ENCODE measurements around the gene LHX5. TPM values are rescaled to one million over a fixed set of nuclear protein-coding genes. Genes with fewer than 3 reads are reported as not detected.

LHX5 gene
- total RNA-seq, result not detected
- long read RNA-seq, donor 1, result 0 reads
- long read RNA-seq, donor 2, result 0 reads

DNA sequence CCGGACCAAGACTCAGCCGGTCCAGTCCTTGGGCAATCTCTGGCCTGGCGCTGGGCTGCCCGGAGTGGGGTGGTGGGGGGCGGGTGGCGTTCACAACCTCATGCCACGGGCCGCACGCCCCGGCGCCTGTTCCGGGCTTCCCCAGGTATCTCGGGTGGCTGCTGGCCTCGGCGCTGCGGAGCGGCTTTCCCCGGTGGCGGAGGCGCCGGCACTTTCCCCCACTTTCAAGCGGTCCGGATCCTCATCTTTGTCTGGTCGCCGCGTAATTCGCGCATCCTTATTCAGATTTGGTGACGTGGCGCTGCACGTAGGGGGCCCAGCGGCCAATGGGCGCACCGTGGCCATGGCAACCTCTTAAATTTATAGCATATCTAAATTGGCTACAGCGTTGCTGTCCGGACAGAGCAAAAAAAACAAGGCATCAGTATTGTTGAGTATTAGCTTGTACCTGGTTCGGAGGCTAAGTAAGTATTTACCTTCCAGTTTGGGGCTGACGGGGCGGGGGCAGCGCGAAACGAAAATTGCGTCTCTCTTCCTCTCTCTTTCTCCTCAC lies at the start of gene LHX5:
Gene LHX5 (minus strand): TSS at position 253 of the 553 bp plus-strand sequence. CDS start 373 bp downstream, outside the sequence.
- TF ChIP-seq, protein P1, sequence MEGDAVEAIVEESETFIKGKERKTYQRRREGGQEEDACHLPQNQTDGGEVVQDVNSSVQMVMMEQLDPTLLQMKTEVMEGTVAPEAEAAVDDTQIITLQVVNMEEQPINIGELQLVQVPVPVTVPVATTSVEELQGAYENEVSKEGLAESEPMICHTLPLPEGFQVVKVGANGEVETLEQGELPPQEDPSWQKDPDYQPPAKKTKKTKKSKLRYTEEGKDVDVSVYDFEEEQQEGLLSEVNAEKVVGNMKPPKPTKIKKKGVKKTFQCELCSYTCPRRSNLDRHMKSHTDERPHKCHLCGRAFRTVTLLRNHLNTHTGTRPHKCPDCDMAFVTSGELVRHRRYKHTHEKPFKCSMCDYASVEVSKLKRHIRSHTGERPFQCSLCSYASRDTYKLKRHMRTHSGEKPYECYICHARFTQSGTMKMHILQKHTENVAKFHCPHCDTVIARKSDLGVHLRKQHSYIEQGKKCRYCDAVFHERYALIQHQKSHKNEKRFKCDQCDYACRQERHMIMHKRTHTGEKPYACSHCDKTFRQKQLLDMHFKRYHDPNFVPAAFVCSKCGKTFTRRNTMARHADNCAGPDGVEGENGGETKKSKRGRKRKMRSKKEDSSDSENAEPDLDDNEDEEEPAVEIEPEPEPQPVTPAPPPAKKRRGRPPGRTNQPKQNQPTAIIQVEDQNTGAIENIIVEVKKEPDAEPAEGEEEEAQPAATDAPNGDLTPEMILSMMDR (IDR thresholded peaks at IDR 0.05), result no peak
- no peaks in the 10 kb centered on the region for H3K9me3 ChIP-seq
- no peak within 1 kb of the TSS for H3K4me3 ChIP-seq
- no peaks in the 10 kb centered on the region for H3K36me3 ChIP-seq (ENCODE audit: low read depth)
- peaks cover 2% of the 10 kb centered on the region for H3K4me1 ChIP-seq (ENCODE audit: low read depth)
- DNase-seq (no peak), ATAC-seq (no peak)
- intact Hi-C loops (cut with DNase I, micrococcal nuclease), result no loop called here

DNA sequence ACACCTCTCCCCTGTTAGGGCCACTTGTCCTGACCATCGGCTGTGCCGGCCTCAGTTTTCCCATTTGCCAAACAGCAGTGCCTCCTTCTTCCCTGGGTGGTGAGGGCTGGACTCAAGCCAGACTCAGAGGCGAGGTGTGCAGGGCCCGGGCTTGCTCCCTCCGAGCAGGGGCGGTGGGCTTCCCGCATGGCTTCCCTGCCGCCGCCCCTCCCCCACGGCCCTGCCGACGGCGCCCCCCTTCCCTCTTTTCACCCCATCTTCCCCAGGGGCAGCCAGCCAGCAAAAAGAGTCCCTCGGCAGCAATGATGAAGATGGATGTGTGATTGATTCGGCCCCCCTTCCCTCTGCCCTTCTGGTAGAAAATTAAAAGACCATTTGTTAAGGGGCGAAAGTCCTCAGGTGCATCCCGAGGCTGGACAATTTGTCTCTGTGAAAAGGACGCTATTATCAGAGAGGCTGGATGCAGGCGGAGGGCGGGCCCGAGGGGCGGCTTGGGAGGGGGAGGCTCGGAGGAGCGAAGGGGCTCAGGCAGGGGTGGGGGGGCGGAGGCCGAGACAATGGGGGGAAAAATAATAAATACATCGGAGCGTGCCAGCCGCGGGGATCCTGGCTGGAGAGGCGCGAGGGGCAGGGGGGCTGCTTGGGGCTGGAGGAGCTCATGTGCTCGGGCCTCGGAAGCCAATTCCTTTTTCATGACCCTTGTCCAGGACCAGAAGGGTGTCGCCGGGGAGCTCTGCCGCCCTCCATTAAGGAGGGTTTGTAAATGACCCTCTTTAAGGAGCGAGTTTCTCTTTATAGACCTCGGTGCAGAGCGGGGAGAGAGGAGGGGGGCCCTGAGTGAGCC lies 48.0 kb upstream of the LHX5 start:
- Histone ChIP-seq H3K9me3 (no peaks in the 10 kb centered on the region), H3K36me3 (ENCODE audit: low read depth) (no peaks in the 10 kb centered on the region), H3K4me3 (no peak overlapping the region), H3K4me1 (ENCODE audit: low read depth) (no peaks in the 10 kb centered on the region)
- ATAC-seq, result no peak
- no peak for DNase-seq
- intact Hi-C loops (cut with DNase I, micrococcal nuclease), result no loop called here
- TF ChIP-seq, protein P1 (IDR thresholded peaks at IDR 0.05), result no peak

DNA sequence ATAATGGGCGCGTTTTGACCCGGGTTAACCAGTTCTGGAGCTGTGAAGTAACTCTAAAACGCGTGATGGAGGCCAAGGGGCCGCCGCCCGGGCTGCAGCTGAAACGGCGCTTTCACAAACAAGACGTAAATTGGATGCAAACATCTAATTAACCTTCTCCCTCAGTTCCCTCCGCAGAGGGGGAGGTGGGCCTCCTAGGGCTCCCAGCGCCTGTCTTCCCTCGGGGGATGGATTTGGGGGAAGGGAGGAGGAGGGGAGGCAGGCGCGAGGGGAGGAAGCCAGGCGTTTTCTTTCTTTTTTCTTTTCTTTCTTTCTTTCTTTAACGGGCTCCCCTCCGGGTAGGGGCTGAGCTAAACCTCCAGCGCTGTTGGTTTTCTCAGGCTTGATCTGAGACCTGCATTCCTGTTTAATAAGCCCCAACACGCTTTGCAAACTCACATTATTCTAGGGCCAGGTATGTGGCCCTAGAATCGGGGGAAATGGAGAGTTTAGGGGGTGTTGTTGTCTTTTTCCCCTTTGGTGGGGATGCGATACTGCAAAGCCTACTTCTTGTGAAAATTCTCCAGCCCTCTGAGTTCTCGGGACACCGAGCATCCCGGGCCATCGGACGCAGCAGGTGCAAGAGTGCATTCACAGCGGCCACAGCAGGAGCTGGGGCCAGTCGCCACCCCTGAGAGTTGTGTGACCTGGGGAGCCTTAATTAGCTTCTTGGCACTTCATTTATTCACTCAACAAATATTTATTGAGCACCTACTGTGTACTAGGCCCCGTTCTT lies 43.6 kb upstream of the LHX5 start:
- TF ChIP-seq, protein P1 (IDR thresholded peaks at IDR 0.05), result no peak
- Histone ChIP-seq H3K4me3 (no peak overlapping the region), H3K36me3 (ENCODE audit: low read depth) (no peaks in the 10 kb centered on the region), H3K4me1 (ENCODE audit: low read depth) (no peaks in the 10 kb centered on the region), H3K9me3 (no peaks in the 10 kb centered on the region)
- no peak for DNase-seq
- intact Hi-C loops (cut with DNase I, micrococcal nuclease), result no loop called here
- no peak for ATAC-seq

DNA sequence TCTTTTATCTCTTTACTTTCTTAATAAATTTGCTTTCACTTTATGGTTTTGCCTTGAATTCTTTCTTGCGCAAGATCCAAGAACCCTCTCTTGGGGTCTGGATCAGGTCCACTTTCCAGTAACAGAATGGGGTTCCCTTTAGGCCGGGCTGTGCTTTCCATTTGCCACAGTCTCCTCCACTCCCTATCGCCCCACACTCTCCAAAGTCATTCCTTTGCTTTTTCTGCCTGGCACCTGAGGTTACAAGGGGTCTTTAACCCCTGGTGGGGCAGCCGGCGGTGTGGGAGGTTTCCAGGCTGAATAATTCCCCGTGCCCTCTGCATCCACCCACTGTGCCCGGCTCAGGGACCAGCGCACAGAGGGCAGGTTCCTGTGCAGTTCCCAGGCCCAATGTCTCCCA lies 42.9 kb upstream of the LHX5 start:
- Histone ChIP-seq H3K36me3 (ENCODE audit: low read depth) (no peaks in the 10 kb centered on the region), H3K9me3 (no peaks in the 10 kb centered on the region), H3K4me3 (no peak overlapping the region), H3K4me1 (ENCODE audit: low read depth) (no peaks in the 10 kb centered on the region)
- ATAC-seq (no peak), DNase-seq (no peak)
- intact Hi-C loops (cut with DNase I, micrococcal nuclease), result no loop called here
- TF ChIP-seq, protein P1 (IDR thresholded peaks at IDR 0.05), result no peak

DNA sequence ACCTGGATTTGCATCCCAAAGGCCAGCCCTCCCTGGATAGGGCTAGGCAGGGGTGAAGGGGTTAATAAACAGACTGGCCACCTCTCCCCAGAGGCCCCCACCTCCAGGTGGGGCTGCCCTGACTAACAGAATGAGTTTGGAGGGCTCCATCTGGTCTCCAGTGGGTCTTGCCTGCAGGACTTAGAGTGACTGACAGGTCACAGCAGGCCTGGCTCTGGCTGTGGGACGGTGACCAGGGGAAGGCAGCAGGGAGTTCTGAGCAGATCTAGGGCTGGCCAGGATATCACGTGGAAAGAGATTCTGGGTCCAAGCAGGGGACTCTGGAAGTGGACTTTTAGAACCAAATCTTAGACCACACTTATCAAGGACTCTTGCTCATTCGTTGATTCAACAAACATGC lies 40.9 kb upstream of the LHX5 start:
- TF ChIP-seq, protein P1 (IDR thresholded peaks at IDR 0.05), result no peak
- H3K36me3 ChIP-seq (ENCODE audit: low read depth), result no peaks in the 10 kb centered on the region
- no peaks in the 10 kb centered on the region for H3K4me1 ChIP-seq (ENCODE audit: low read depth)
- no peak overlapping the region for H3K4me3 ChIP-seq
- intact Hi-C loops (cut with DNase I, micrococcal nuclease), result no loop called here
- no peaks in the 10 kb centered on the region for H3K9me3 ChIP-seq
- DNase-seq (no peak), ATAC-seq (no peak)
